Type B pancreatic cell (in vitro differentiated cells): ENCODE results near the gene DGCR8. TPM values are rescaled to one million over a fixed set of nuclear protein-coding genes. Genes with fewer than 3 reads are reported as not detected.

Experiments used
- DNase-seq: peaks from one replicate; pipeline ENCODE4 v3.0.0; 2021; ENCODE audit warnings: mixed read lengths; ENCODE audit not compliant: unreplicated experiment; ENCODE audit errors: extremely low spot score
- H3K27ac Mint-ChIP-seq: 2 replicates; pipeline ENCODE4 v1.8.0; 2021; ENCODE audit warnings: mild to moderate bottlenecking, mixed read lengths
- H3K27me3 Mint-ChIP-seq: 2 replicates; pipeline ENCODE4 v1.8.0; 2021; ENCODE audit warnings: mixed read lengths
- H3K36me3 Mint-ChIP-seq: 2 replicates; pipeline ENCODE4 v1.8.0; 2021; ENCODE audit warnings: mixed read lengths
- H3K4me1 Mint-ChIP-seq: one replicate; pipeline ENCODE4 v1.8.0; 2021; ENCODE audit warnings: mixed read lengths; ENCODE audit not compliant: unreplicated experiment
- H3K4me3 Mint-ChIP-seq: 2 replicates; pipeline ENCODE4 v1.8.0; 2021; ENCODE audit warnings: mild to moderate bottlenecking, mixed read lengths
- H3K9me3 Mint-ChIP-seq: 2 replicates; pipeline ENCODE4 v1.8.0; 2021; ENCODE audit warnings: mixed read lengths
- CTCF ChIP-seq: fragments of 200-600 bp; sonication (generic); conservative IDR thresholded peaks from 2 replicates; pipeline ENCODE4 v1.5.0; 2021; ENCODE audit warnings: antibody characterized with exemption, mild to moderate bottlenecking
- total RNA-seq: library from RNA; stranded (reverse); gene quantifications from 2 replicates; pipeline ENCODE4 v1.2.1, GENCODE V29; 2021; ENCODE audit warnings: low replicate concordance

The DGCR8 gene
- total RNA-seq, 1 donor from 2014 or later, result 61.3 TPM

GRCh38 chr22:20114506-20115475, 34.8 kb downstream of the DGCR8 start:
- Mint-ChIP-seq H3K4me3 (peak overlapping the region; percentile 82), H3K4me1 (peaks cover 5% of the 10 kb centered on the region), H3K9me3 (no peaks in the 10 kb centered on the region), H3K36me3 (peaks cover 11% of the 10 kb centered on the region), H3K27ac (peak overlapping the region; percentile 89), H3K27me3 (no peaks in the 10 kb centered on the region)
- no peak for DNase-seq
- TF ChIP-seq CTCF, result no peak

- no peak for TF ChIP-seq CTCF
- H3K4me1 Mint-ChIP-seq, result peaks cover 5% of the 10 kb centered on the region
- H3K36me3 Mint-ChIP-seq, result peaks cover 12% of the 10 kb centered on the region
- H3K4me3 Mint-ChIP-seq, result peak within 1 kb of the TSS; percentile 92
- peak within 1 kb of the TSS; percentile 89 for H3K27ac Mint-ChIP-seq
- no peaks in the 10 kb centered on the region for H3K9me3 Mint-ChIP-seq
- no peak for DNase-seq
- no peaks in the 10 kb centered on the region for H3K27me3 Mint-ChIP-seq
These were observed 35.8 kb downstream of the DGCR8 start, which contains the start of gene RANBP1 for GRCh38 chr22:20115691-20116375. Gene RANBP1, plus strand, starts transcription at chr22:20116104. Its CDS starts 81 bp downstream, at chr22:20116185.

GRCh38 chr22:20116376-20116950, 36.4 kb downstream of the DGCR8 start:
- TF ChIP-seq CTCF, result no peak
- no peaks in the 10 kb centered on the region for H3K27me3 Mint-ChIP-seq
- no peak for DNase-seq
- peaks cover 5% of the 10 kb centered on the region for H3K4me1 Mint-ChIP-seq
- H3K36me3 Mint-ChIP-seq, result peaks cover 9% of the 10 kb centered on the region
- peak overlapping the region; percentile 92 for H3K4me3 Mint-ChIP-seq
- H3K9me3 Mint-ChIP-seq, result no peaks in the 10 kb centered on the region
- H3K27ac Mint-ChIP-seq, result peak overlapping the region; percentile 85

GRCh38 chr22:20116951-20117632, 37.1 kb downstream of the DGCR8 start, which contains the start of gene TRMT2A:
Gene TRMT2A, minus strand, starts transcription at chr22:20117226. Its CDS starts 320 bp downstream, at chr22:20116906.
- Mint-ChIP-seq H3K4me3 (peak within 1 kb of the TSS; percentile 92), H3K36me3 (peaks cover 9% of the 10 kb centered on the region), H3K4me1 (peaks cover 5% of the 10 kb centered on the region), H3K27me3 (no peaks in the 10 kb centered on the region), H3K27ac (peak within 1 kb of the TSS; percentile 87), H3K9me3 (no peaks in the 10 kb centered on the region)
- TF ChIP-seq CTCF, result peak; percentile 35
- peak; percentile 99 for DNase-seq
